ENCODE measurements around the gene MPPED1. TPM values are rescaled to one million over a fixed set of nuclear protein-coding genes. Genes with fewer than 3 reads are reported as not detected.

Gene MPPED1
- total and polyA plus RNA-seq, 2 of the 13 experiments (the other 11 are each of a cell fraction or from before 2014, with no cell fraction given): 0.77 TPM; not detected in 1

DNA sequence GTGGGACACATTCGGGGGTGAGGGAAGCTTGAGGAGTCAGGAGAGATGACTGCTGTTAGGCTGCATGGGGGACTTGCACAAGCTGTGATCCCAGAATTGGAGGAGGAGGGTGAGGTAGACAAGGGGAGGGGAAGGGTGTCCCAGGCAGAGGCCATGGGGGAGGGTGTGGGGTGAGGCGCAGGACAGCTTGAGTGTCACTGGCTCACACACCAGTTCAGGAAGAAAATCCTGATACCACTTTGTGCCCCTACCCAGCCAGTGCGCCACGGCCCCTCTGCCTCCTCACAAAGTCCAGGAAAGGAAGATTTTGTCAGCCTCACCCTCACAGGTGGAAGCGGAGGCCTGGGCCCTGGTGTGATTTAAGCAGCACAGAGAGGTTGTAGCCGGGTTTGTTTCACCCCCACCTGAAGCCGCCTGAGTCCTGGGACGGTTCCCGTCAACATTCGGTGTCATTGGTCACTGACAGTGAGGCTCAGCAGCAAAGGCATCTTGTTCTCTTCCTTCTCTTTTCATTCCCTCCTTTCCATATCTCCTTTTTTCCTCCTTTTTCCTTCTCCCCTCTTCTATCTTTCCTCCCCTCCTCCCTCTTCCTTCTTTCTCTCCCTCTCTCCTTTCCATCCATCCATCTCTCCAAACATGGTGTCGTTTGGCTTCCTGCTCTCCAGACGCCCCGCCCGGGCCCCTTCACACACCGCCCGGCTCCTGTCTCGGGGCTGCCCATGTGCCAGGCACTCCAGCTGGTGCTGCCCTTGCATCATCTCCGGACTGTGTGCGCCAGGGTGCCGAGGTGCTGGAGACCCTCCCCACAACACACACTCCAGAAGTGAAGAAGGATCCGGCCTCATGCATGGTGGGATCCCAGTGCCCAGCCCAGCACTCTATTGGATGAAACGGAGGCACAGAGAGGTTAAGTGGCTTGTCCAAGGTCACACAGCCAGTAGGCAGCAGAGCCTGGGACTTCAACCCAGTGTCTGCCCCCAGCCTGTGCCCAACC, 89.3 kb downstream of the MPPED1 start:
- POLR2A ChIA-PET: no interaction called here
- Histone ChIP-seq H3K79me2 (ENCODE audit: insufficient read depth, low read length) (no peaks in the 10 kb centered on the region), H3K4me2 (ENCODE audit: low read depth, low read length) (no peak overlapping the region), H3K36me3 (replicated peaks in 1 of 2; ENCODE audit: control insufficient read depth in 1 of 2, insufficient read depth in 2 of 2, low read length in 2 of 2) (no peaks in the 10 kb centered on the region), H3K4me3 (replicated peaks in 1 of 3; ENCODE audit: insufficient read depth in 1 of 3, low read depth in 2 of 3, low read length in 3 of 3) (no peak overlapping the region), H3K4me1 (ENCODE audit: insufficient read depth, low read length) (no peaks in the 10 kb centered on the region), H3K27ac (ENCODE audit: extremely low read length, insufficient read depth, low read length) (no peak overlapping the region), H2AFZ (ENCODE audit: low read length) (no peak overlapping the region), H3K27me3 (ENCODE audit: control insufficient read depth in 1 of 2, insufficient read depth in 2 of 2, low read length in 2 of 2) (no peaks in the 10 kb centered on the region), H4K20me1 (ENCODE audit: insufficient read depth, low read length) (no peaks in the 10 kb centered on the region), H3K9me3 (ENCODE audit: low read length) (no peaks in the 10 kb centered on the region), H3K9ac (ENCODE audit: insufficient read depth, low read depth, low read length) (no peak overlapping the region)
- intact Hi-C loops (cut with micrococcal nuclease; ENCODE audit: unreplicated experiment): no loop called here
- FAIRE-seq (no peak), DNase-seq (ENCODE audit: low spot score) (no peak), ATAC-seq (no peak)
- TF ChIP-seq, protein P1, sequence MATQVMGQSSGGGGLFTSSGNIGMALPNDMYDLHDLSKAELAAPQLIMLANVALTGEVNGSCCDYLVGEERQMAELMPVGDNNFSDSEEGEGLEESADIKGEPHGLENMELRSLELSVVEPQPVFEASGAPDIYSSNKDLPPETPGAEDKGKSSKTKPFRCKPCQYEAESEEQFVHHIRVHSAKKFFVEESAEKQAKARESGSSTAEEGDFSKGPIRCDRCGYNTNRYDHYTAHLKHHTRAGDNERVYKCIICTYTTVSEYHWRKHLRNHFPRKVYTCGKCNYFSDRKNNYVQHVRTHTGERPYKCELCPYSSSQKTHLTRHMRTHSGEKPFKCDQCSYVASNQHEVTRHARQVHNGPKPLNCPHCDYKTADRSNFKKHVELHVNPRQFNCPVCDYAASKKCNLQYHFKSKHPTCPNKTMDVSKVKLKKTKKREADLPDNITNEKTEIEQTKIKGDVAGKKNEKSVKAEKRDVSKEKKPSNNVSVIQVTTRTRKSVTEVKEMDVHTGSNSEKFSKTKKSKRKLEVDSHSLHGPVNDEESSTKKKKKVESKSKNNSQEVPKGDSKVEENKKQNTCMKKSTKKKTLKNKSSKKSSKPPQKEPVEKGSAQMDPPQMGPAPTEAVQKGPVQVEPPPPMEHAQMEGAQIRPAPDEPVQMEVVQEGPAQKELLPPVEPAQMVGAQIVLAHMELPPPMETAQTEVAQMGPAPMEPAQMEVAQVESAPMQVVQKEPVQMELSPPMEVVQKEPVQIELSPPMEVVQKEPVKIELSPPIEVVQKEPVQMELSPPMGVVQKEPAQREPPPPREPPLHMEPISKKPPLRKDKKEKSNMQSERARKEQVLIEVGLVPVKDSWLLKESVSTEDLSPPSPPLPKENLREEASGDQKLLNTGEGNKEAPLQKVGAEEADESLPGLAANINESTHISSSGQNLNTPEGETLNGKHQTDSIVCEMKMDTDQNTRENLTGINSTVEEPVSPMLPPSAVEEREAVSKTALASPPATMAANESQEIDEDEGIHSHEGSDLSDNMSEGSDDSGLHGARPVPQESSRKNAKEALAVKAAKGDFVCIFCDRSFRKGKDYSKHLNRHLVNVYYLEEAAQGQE (IDR thresholded peaks at IDR 0.05; ENCODE audit: borderline replicate concordance in 1 of 2, low read depth in 1 of 2, low read length in 2 of 2): no peak
- peak; percentile 92 for TF ChIP-seq ZNF768 (CRISPR knock-in tag; IDR thresholded peaks at IDR 0.05)
- no peak for TF ChIP-seq ZNF782 (CRISPR knock-in tag; IDR thresholded peaks at IDR 0.05; ENCODE audit: borderline replicate concordance)
- BruUV-seq (replicated peaks): no TSS peak
- WGBS (ENCODE audit: low lambda C conversion rate): 45% methylated on average over 18 of the region's 22 CpGs
- CTCF ChIA-PET (ENCODE audit: low intra/inter-chr PET ratio, low total read pairs): no interaction called here
- in situ Hi-C loops (cut with HindIII; ENCODE audit: extremely low pct_ligation_motif_present, low pct_unique_long_range_greater_than_20kb): no loop called here
